ENCODE data around the gene A2M. TPM values are rescaled to one million over a fixed set of nuclear protein-coding genes. Genes with fewer than 3 reads are reported as not detected.

A2M gene
- total RNA-seq, 1 experiment from 2014 or later, result not detected

DNA sequence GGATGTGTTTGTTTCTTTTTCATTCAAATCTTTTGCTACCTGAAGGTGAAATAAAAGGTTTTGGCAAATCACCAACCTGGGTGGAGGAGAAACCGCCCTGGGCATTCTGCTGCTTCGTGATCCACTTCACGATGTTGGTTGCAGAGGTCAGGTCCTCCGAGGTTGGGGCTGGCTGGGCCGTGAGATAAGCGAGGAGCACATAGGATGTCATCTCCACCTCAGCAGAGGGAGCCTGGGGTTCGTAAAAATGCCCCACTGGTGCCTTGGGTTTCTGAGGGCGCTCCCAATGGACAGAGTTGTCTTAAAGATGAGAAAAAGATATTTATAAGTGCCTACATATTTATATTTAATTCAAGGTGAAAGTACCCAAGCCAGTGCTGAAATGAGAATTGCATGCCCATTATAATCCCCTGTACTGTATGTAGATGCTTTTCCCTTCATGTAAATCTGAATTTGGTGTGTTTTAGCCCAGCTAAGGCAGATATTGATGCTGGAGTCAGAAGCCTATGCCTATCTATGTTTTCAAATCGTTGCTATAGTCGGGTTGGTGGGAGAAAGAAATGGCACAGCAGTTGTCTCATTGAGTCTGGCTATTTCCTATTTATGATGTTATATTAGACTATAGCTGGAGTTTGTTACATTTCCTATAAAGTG is 41.1 kb downstream of the A2M start:
- DNase-seq, result no peak
- no TSS peak for BruUV-seq (replicated peaks)
- POLR2A ChIA-PET (ENCODE audit: unreplicated experiment), result no interaction called here
- Histone ChIP-seq H3F3A (ENCODE audit: insufficient read depth, low read depth) (no peaks in the 10 kb centered on the region), H3K27ac (no peak overlapping the region), H3K36me3 (ENCODE audit: low read depth) (no peaks in the 10 kb centered on the region), H3K79me2 (ENCODE audit: low read depth) (no peaks in the 10 kb centered on the region), H3K9me3 (ENCODE audit: insufficient read depth, low read depth) (no peaks in the 10 kb centered on the region), H4K20me1 (ENCODE audit: insufficient read depth) (no peaks in the 10 kb centered on the region), H3K4me3 (no peak overlapping the region), H2AFZ (no peak overlapping the region), H3K9me2 (ENCODE audit: insufficient read depth) (no peaks in the 10 kb centered on the region), H3K4me1 (replicated peaks; ENCODE audit: insufficient read depth) (no peaks in the 10 kb centered on the region), H3K27me3 (ENCODE audit: insufficient read depth, low read depth) (no peaks in the 10 kb centered on the region; the same call in 1 of the 2 replicates), H3K4me2 (no peak overlapping the region)
- intact Hi-C loops (cut with micrococcal nuclease; ENCODE audit: unreplicated experiment), result no loop called here
- CTCF ChIA-PET, result no interaction called here
- TF ChIP-seq, protein P1, sequence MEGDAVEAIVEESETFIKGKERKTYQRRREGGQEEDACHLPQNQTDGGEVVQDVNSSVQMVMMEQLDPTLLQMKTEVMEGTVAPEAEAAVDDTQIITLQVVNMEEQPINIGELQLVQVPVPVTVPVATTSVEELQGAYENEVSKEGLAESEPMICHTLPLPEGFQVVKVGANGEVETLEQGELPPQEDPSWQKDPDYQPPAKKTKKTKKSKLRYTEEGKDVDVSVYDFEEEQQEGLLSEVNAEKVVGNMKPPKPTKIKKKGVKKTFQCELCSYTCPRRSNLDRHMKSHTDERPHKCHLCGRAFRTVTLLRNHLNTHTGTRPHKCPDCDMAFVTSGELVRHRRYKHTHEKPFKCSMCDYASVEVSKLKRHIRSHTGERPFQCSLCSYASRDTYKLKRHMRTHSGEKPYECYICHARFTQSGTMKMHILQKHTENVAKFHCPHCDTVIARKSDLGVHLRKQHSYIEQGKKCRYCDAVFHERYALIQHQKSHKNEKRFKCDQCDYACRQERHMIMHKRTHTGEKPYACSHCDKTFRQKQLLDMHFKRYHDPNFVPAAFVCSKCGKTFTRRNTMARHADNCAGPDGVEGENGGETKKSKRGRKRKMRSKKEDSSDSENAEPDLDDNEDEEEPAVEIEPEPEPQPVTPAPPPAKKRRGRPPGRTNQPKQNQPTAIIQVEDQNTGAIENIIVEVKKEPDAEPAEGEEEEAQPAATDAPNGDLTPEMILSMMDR (conservative IDR thresholded peaks at IDR 0.05), result no peak
- no peak for TF ChIP-seq EZH2 (IDR thresholded peaks at IDR 0.05; ENCODE audit: low read depth)

DNA sequence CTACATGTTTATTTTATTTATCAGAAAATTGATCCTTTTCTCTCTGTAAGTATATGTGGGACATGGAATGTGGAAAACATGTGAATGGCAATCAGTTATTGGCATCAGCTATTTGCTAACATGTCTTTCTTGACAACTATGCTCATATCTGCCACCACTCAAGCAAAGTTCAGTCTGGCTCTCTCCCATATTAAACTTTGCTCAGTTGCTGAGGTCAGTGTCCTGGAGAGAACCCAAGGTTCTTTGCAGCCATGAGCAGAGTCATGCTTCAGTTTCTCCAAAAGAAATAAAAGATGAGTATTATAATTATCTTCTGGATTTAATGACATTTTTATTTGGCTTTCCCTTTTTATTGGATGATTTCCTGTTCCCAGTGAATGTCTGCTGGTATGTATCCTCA is 42.6 kb downstream of the A2M start:
- DNase-seq, result no peak
- H3K27ac ChIP-seq, result no peak overlapping the region
- H3K4me2 ChIP-seq, result no peak overlapping the region
- no peaks in the 10 kb centered on the region for H3K9me2 ChIP-seq (ENCODE audit: insufficient read depth)
- H3K27me3 ChIP-seq (ENCODE audit: insufficient read depth, low read depth), result no peaks in the 10 kb centered on the region; the same call in 1 of the 2 replicates
- no peaks in the 10 kb centered on the region for H3K79me2 ChIP-seq (ENCODE audit: low read depth)
- H4K20me1 ChIP-seq (ENCODE audit: insufficient read depth), result no peaks in the 10 kb centered on the region
- no peaks in the 10 kb centered on the region for H3K9me3 ChIP-seq (ENCODE audit: insufficient read depth, low read depth)
- no peak overlapping the region for H3K4me3 ChIP-seq
- intact Hi-C loops (cut with micrococcal nuclease; ENCODE audit: unreplicated experiment), result no loop called here
- TF ChIP-seq, protein P1 (conservative IDR thresholded peaks at IDR 0.05), result no peak
- no peak for TF ChIP-seq EZH2 (IDR thresholded peaks at IDR 0.05; ENCODE audit: low read depth)
- ChIA-PET CTCF (no interaction called here), POLR2A (ENCODE audit: unreplicated experiment) (interaction anchor here (0.7 kb wide), 1 partner anchor 169 kb away, joined by 5 read pairs; no protein-coding TSS in a partner anchor)
- no peaks in the 10 kb centered on the region for H3F3A ChIP-seq (ENCODE audit: insufficient read depth, low read depth)
- no peaks in the 10 kb centered on the region for H3K36me3 ChIP-seq (ENCODE audit: low read depth)
- no TSS peak for BruUV-seq (replicated peaks)
- no peak overlapping the region for H2AFZ ChIP-seq
- no peaks in the 10 kb centered on the region for H3K4me1 ChIP-seq (replicated peaks; ENCODE audit: insufficient read depth)

DNA sequence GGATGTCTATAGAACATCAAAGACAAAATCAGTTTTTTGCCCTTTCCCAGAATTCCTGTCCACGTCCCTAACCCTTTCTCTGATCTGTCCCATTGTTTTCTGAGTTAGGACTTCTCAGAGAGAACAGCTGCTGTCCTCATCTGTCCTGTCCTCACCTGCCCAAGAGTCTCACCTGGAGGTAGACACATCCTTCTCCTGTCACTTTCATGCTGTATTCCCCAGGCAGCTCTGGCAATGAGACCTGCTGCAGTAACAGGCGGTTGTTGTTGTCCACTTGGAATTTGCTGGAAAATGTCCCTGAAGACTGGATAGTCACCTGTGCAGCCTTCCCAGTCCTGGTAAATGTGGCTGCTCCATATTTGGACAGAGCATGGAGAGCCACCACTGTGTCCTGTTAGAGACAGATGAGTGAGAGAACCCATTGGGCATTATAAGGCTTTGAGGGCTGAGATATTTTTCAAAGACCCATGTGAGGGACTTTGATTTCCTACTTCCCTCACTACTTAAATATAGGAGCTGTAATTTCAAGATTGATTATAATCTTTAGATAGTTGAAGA is 43.2 kb downstream of the A2M start:
- DNase-seq, result no peak
- no peaks in the 10 kb centered on the region for H3K4me1 ChIP-seq (replicated peaks; ENCODE audit: insufficient read depth)
- H3K4me2 ChIP-seq, result no peak overlapping the region
- no peaks in the 10 kb centered on the region for H4K20me1 ChIP-seq (ENCODE audit: insufficient read depth)
- ChIA-PET CTCF (no interaction called here), POLR2A (ENCODE audit: unreplicated experiment) (no interaction called here)
- H3F3A ChIP-seq (ENCODE audit: insufficient read depth, low read depth), result no peaks in the 10 kb centered on the region
- intact Hi-C loops (cut with micrococcal nuclease; ENCODE audit: unreplicated experiment), result no loop called here
- H3K9me2 ChIP-seq (ENCODE audit: insufficient read depth), result no peaks in the 10 kb centered on the region
- TF ChIP-seq, protein P1 (conservative IDR thresholded peaks at IDR 0.05), result no peak
- TF ChIP-seq EZH2 (IDR thresholded peaks at IDR 0.05; ENCODE audit: low read depth), result no peak
- H2AFZ ChIP-seq, result no peak overlapping the region
- H3K79me2 ChIP-seq (ENCODE audit: low read depth), result no peaks in the 10 kb centered on the region
- H3K4me3 ChIP-seq, result no peak overlapping the region
- no peaks in the 10 kb centered on the region for H3K36me3 ChIP-seq (ENCODE audit: low read depth)
- H3K27me3 ChIP-seq (ENCODE audit: insufficient read depth, low read depth), result no peaks in the 10 kb centered on the region; the same call in 1 of the 2 replicates
- no peak overlapping the region for H3K27ac ChIP-seq
- no TSS peak for BruUV-seq (replicated peaks)
- H3K9me3 ChIP-seq (ENCODE audit: insufficient read depth, low read depth), result no peaks in the 10 kb centered on the region

Measured in PC-9 (cell line).